HEK293 (cell line): ENCODE measurements around the gene NAPB.

ENCODE experiments used
- CTCF ChIP-seq: fragments of 450-650 bp; formaldehyde crosslinking; IDR thresholded peaks from 2 replicates; pipeline ENCODE4 v1.5.1; 2016; ENCODE audit warnings: missing biosample characterization, missing genetic modification characterization
- SETDB1 ChIP-seq: IDR thresholded peaks from one replicate; pipeline ENCODE4 v1.6.1; 2017; ENCODE audit warnings: mild to moderate bottlenecking, low read length, moderate library complexity, mixed read lengths; ENCODE audit not compliant: insufficient read length
- ZBTB26 ChIP-seq: fragments of 450-650 bp; formaldehyde crosslinking; optimal IDR thresholded peaks from 2 replicates; pipeline ENCODE3; 2016; ENCODE audit warnings: missing biosample characterization, mild to moderate bottlenecking, missing genetic modification characterization
- ZBTB8A ChIP-seq: fragments of 450-650 bp; formaldehyde crosslinking; IDR thresholded peaks from 2 replicates; pipeline ENCODE4 v1.5.1; 2016; ENCODE audit warnings: missing biosample characterization, missing genetic modification characterization
- ZNF18 ChIP-seq: fragments of 450-650 bp; formaldehyde crosslinking; IDR thresholded peaks from 2 replicates; pipeline ENCODE4 v1.5.1; 2016; ENCODE audit warnings: missing biosample characterization, missing genetic modification characterization
- ZNF221 ChIP-seq: fragments of 450-650 bp; formaldehyde crosslinking; IDR thresholded peaks from 2 replicates; pipeline ENCODE4 v1.5.1; 2017; ENCODE audit warnings: missing biosample characterization, missing genetic modification characterization, borderline replicate concordance
- ZNF362 ChIP-seq: fragments of 450-650 bp; formaldehyde crosslinking; IDR thresholded peaks from 2 replicates; pipeline ENCODE4 v1.5.1; 2016; ENCODE audit warnings: missing biosample characterization, missing genetic modification characterization

GRCh38 chr20:23370274-23370673, 51.0 kb downstream of the NAPB start:
- TF ChIP-seq CTCF (tag by site-specific recombination) (no peak), ZBTB8A (tag by site-specific recombination) (no peak), ZNF18 (tag by site-specific recombination) (no peak), ZBTB26 (tag by site-specific recombination) (no peak), SETDB1 (no peak), ZNF221 (tag by site-specific recombination) (no peak), ZNF362 (tag by site-specific recombination) (no peak)
